Tibial artery (tissue), 4 donors: Measurements from ENCODE around the gene SCMH1.
A peak's percentile ranks its signal among the peaks of the same experiment; 100 is the strongest.

ENCODE experiments used
- DNase-seq, 2 donors: peaks; one replicate each; pipeline ENCODE4 v3.0.0-alpha.2; 2019
- H3K27ac ChIP-seq, 2 donors: fragments of 200-600 bp; sonication (generic) in 1 of 2; 1 replicate in 1 of 2; 2 replicates in 1 of 2; pipeline ENCODE4 v1.5.1; 2018 to 2019; ENCODE audit warnings: mild to moderate bottlenecking in 1 of 2
- H3K27me3 ChIP-seq, 2 donors: fragments of 200-600 bp; sonication (generic) in 1 of 2; one replicate each; pipeline versions ENCODE4 v1.5.1 to v1.6.0; 2016 to 2019
- H3K36me3 ChIP-seq, 3 donors: fragments of 200-600 bp; sonication (generic) in 2 of 3; one replicate each; pipeline ENCODE4 v1.5.1; 2016 to 2019; ENCODE audit warnings: mild to moderate bottlenecking in 2 of 3
- H3K4me1 ChIP-seq, 4 donors: fragments of 200-600 bp; sonication (generic) in 2 of 4; 1 replicate in 3 of 4; 2 replicates in 1 of 4; pipeline ENCODE4 v1.5.1; 2016 to 2019
- H3K4me3 ChIP-seq, 2 donors: fragments of 200-600 bp; sonication (generic) in 1 of 2; 1 replicate in 1 of 2; 2 replicates in 1 of 2; pipeline ENCODE4 v1.5.1; 2018 to 2019; ENCODE audit warnings: mild to moderate bottlenecking in 2 of 2
- H3K9me3 ChIP-seq, 3 donors: fragments of 200-600 bp; sonication (generic) in 1 of 3; one replicate each; pipeline ENCODE4 v1.5.1; 2016 to 2019
- intact Hi-C: fragments of 100-400 bp; cut with DNase I; formaldehyde crosslinking; loops from one replicate; pipeline ENCODE4 v1.15.0; 2023; ENCODE audit warnings: low total_unique reads
- TF ChIP-seq, protein P1 (sequence below), 2 experiments: fragments of 200-600 bp in 1 of 2; fragments of 450-650 bp in 1 of 2; IDR thresholded peaks; one replicate each; pipeline ENCODE4 v1.5.1; 2017 to 2019; ENCODE audit warnings: antibody characterized with exemption in 2 of 2, mild to moderate bottlenecking in 1 of 2, moderate library complexity in 1 of 2

SCMH1 gene

DNA sequence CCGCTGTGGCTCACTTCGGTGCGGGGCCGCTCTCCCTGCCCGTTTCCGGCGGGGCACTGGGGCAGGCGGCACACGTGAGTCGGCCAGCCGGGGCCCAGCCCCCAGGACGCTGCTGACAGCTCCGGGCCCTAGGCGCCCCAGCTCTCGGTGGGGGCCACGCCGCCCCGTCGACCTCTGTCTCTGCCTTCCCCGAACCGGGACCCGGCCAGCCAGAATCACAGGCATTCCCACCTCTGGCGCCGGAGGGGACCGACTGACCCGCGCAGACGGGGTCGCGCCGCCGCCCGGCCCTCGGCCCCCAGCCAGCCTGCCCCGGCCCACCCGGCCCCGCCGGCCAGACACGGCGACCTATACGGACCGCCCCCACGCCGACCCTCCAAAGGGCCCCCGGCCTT, 755 bp downstream of the SCMH1 start:
- peak; percentile 60 to 84 for DNase-seq
- Histone ChIP-seq H3K4me3 (peak overlapping the region; percentile 96 to 98), H3K4me1 (peaks cover 0 to 22% (median 6%) of the 10 kb centered on the region in 4 donors), H3K27me3 (no peaks in the 10 kb centered on the region), H3K27ac (peak overlapping the region; percentile 100), H3K36me3 (no peaks in the 10 kb centered on the region), H3K9me3 (no peaks in the 10 kb centered on the region)
- TF ChIP-seq, protein P1, sequence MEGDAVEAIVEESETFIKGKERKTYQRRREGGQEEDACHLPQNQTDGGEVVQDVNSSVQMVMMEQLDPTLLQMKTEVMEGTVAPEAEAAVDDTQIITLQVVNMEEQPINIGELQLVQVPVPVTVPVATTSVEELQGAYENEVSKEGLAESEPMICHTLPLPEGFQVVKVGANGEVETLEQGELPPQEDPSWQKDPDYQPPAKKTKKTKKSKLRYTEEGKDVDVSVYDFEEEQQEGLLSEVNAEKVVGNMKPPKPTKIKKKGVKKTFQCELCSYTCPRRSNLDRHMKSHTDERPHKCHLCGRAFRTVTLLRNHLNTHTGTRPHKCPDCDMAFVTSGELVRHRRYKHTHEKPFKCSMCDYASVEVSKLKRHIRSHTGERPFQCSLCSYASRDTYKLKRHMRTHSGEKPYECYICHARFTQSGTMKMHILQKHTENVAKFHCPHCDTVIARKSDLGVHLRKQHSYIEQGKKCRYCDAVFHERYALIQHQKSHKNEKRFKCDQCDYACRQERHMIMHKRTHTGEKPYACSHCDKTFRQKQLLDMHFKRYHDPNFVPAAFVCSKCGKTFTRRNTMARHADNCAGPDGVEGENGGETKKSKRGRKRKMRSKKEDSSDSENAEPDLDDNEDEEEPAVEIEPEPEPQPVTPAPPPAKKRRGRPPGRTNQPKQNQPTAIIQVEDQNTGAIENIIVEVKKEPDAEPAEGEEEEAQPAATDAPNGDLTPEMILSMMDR (IDR thresholded peaks at IDR 0.05), result no peak
- intact Hi-C loops, result loop anchor here (5.0 to 10.0 kb wide), 2 partner anchors 207 to 379 kb away; partner anchors contain the start of gene CITED4

DNA sequence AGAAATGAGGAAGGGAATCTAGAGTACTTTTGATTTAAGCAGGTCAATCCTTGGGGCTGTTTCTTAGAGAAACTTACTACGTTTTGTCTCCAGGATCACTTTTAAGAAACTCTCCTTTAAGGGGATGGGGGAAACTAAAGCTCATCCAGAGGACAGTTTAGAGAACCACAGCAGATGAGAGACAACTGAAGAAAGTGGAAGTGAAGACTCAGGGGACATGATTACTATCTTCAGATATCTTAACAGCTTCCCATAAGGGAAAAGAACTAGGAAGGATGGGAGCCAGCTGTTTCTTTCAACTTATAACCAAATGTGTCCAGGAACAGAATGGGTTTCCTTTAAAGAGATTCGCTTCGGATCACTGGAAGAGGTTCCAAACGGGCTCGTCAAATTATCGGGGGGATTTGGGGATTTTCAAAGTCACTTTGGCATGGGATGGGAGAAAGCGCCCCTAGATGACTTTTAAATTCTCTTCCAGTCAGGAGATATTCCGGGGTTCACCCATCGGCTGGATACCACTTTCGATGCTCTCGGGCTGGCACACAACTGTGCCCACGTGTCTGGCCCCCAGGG, 1.2 kb downstream of the SCMH1 start:
- Histone ChIP-seq H3K27me3 (no peaks in the 10 kb centered on the region), H3K9me3 (no peaks in the 10 kb centered on the region), H3K4me3 (peak overlapping the region; percentile 96 to 98), H3K36me3 (no peaks in the 10 kb centered on the region), H3K4me1 (peaks cover 0 to 22% (median 6%) of the 10 kb centered on the region in 4 donors), H3K27ac (peak overlapping the region; percentile 100)
- intact Hi-C loops, result loop anchor here (5.0 to 10.0 kb wide), 2 partner anchors 206 to 379 kb away; partner anchors contain the start of gene CITED4
- no peak for DNase-seq
- TF ChIP-seq, protein P1 (IDR thresholded peaks at IDR 0.05), result no peak

DNA sequence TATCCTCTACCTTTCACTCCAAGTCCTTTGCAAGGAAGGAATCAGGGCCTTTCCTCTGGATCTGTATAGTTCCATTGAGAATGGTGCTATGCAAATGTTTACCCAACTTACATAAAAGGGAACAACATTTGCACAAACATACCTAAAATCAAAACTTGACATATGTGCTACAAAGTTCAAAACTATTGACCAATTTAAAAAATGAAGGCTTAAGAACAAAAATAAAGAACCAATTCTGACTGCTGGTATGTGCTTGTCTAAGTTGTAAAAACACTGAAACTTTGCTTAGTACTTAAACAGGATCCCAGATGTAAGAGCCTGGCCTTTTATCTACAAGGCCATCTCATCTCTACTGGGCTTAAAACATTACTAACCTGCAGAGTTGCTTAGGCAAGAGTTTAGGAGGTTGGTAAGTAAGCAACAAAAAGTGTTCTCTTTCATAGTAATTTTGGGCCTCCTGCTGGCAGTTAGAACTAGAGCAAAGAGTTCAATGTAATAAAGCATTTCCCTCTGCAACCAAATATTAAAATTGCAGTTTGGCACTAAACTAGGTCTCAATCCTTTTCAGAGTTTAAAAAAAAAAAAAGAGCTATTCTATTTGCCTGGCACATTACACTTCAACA, 2.0 kb downstream of the SCMH1 start:
- DNase-seq, result no peak
- Histone ChIP-seq H3K4me3 (no peak overlapping the region), H3K4me1 (peaks cover 0 to 22% (median 6%) of the 10 kb centered on the region in 4 donors), H3K36me3 (no peaks in the 10 kb centered on the region), H3K27ac (peak overlapping the region in 1 of 2 donors; percentile 100), H3K9me3 (no peaks in the 10 kb centered on the region), H3K27me3 (no peaks in the 10 kb centered on the region)
- TF ChIP-seq, protein P1 (IDR thresholded peaks at IDR 0.05), result peak; percentile 45 to 57
- intact Hi-C loops, result loop anchor here (5.0 to 10.0 kb wide), 2 partner anchors 205 to 378 kb away; partner anchors contain the start of gene CITED4

DNA sequence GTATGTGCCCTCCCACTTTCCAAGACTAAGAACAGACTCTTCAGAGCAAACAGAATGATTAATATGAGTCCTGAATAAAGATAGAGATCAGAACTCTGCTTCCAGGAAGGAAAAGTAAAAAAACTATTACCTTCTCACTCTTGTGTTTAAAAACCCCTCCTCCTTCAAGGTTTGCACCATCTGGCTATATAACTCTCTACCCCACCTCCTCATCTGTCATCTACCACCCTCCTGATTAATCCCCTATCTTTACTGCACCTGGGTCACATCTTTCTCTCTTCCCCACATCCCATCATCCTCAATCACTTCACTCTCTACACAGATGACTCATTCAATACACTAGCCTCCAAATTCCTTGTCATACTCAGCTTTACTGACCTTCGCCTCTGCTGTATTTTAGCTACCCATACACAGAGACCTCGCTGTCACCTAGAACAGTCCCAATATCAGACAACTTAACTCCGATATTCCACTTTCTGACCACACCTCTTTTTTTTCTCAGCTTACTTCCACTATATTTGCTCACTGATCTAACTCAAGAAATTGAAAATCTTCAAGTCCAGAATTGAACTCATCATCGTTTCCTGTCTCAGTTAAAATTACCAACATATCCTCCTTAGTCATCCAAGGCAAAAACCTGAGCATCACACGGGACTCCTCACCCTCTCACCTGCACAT, 3.7 kb downstream of the SCMH1 start:
- intact Hi-C loops, result no loop called here
- no peaks in the 10 kb centered on the region for H3K9me3 ChIP-seq
- peaks cover 0 to 33% (median 6%) of the 10 kb centered on the region in 4 donors for H3K4me1 ChIP-seq
- DNase-seq, result no peak
- no peak overlapping the region for H3K27ac ChIP-seq
- no peaks in the 10 kb centered on the region for H3K27me3 ChIP-seq
- no peaks in the 10 kb centered on the region for H3K36me3 ChIP-seq
- H3K4me3 ChIP-seq, result no peak overlapping the region
- TF ChIP-seq, protein P1 (IDR thresholded peaks at IDR 0.05), result no peak

DNA sequence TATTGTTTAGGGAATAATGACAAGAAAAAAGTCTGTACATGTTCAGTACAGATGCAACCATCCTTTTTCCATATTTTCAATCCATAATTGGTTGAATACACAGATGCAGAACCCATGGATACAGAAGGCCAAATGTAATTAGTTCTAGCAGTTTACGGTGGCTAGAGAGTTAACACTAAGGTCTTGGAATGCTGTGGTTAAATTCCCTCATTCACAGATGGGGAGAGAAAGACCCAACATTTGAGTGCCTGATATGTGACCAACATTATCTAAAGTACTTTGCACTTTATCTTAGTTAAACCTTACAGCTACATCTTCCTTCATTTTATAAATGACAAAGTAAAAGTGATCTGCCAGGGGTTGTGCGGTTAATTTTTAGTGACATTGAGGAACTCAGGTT, 5.3 kb downstream of the SCMH1 start:
- Histone ChIP-seq H3K4me3 (no peak overlapping the region), H3K36me3 (no peaks in the 10 kb centered on the region), H3K27me3 (no peaks in the 10 kb centered on the region), H3K4me1 (peaks cover 0 to 36% (median 0%) of the 10 kb centered on the region in 4 donors), H3K9me3 (no peaks in the 10 kb centered on the region), H3K27ac (no peak overlapping the region)
- TF ChIP-seq, protein P1 (IDR thresholded peaks at IDR 0.05), result no peak
- intact Hi-C loops, result no loop called here
- no peak for DNase-seq
